Stomach (tissue), 9 donors: ENCODE measurements around the gene AGBL4. TPM values are rescaled to one million over a fixed set of nuclear protein-coding genes. Genes with fewer than 3 reads are reported as not detected.

ENCODE experiments used
- DNase-seq, 2 donors: peaks; one replicate each; pipeline versions ENCODE4 v3.0.0 to v3.0.0-alpha.2; 2013 to 2019
- H3K27ac ChIP-seq, 5 donors: fragments of 200-600 bp in 4 of 5; sonication (generic) in 4 of 5; one replicate each; pipeline ENCODE4 v1.5.1; 2013 to 2019; ENCODE audit warnings: mild to moderate bottlenecking in 1 of 5, moderate library complexity in 1 of 5
- H3K27me3 ChIP-seq, 3 donors: fragments of 200-600 bp; sonication (generic); one replicate each; pipeline ENCODE4 v1.5.1; 2017 to 2019; ENCODE audit warnings: mixed run types in 1 of 3
- H3K36me3 ChIP-seq, 4 donors: fragments of 200-600 bp; sonication (generic); 1 replicate in 3 of 4; 2 replicates in 1 of 4; pipeline ENCODE4 v1.5.1; 2016 to 2019
- H3K4me1 ChIP-seq, 4 donors: fragments of 200-600 bp; sonication (generic); one replicate each; pipeline ENCODE4 v1.5.1; 2016 to 2019
- H3K4me3 ChIP-seq, 4 donors: fragments of 200-600 bp; sonication (generic) in 3 of 4; one replicate each; pipeline ENCODE4 v1.5.1; 2016 to 2019; ENCODE audit warnings: mild to moderate bottlenecking in 1 of 4
- H3K9me3 ChIP-seq, 4 donors: fragments of 200-600 bp; sonication (generic); one replicate each; pipeline ENCODE4 v1.5.1; 2016 to 2019
- CTCF ChIP-seq, 7 experiments: fragments of 450-650 bp in 4 of 7; fragments of 200-600 bp in 3 of 7; sonication (generic) in 3 of 7; IDR thresholded peaks; one replicate each; pipeline ENCODE4 v1.5.1; 2016 to 2019; ENCODE audit warnings: antibody characterized with exemption in 7 of 7, control low read depth in 2 of 7, mild to moderate bottlenecking in 1 of 7
- EP300 ChIP-seq: sonication (generic); formaldehyde crosslinking; IDR thresholded peaks from one replicate; pipeline ENCODE4 v1.6.1; 2017; ENCODE audit warnings: antibody characterized with exemption
- POLR2A ChIP-seq, 4 donors: fragments of 450-650 bp; IDR thresholded peaks; one replicate each; pipeline ENCODE4 v1.6.1; 2016; ENCODE audit warnings: antibody characterized with exemption in 4 of 4, control low read depth in 2 of 4, mild to moderate bottlenecking in 1 of 4, moderate library complexity in 1 of 4
- POLR2AphosphoS5 ChIP-seq, 3 donors: sonication (generic); formaldehyde crosslinking; IDR thresholded peaks; one replicate each; pipeline ENCODE4 v1.6.1; 2016; ENCODE audit warnings: antibody characterized with exemption in 3 of 3
- WGBS, 5 donors: extraction: QIAGEN DNeasy Blood & Tissue Kit in 3 of 5; methylation state at CpG; one replicate each; pipeline versions ENCODE4 v1.1.5 to v1.1.7; 2013 to 2018; 5-methylcytosine and 5-hydroxymethylcytosine counted together
- intact Hi-C: fragments of 100-400 bp; cut with DNase I; formaldehyde crosslinking; loops from one replicate; pipeline ENCODE4 v1.15.1; 2023; ENCODE audit warnings: low total_unique reads
- polyA plus RNA-seq, 3 donors: library from polyadenylated mRNA; stranded (reverse); fragments of 200-250 nt; gene quantifications; one replicate each; pipeline ENCODE4 v1.2.3, GENCODE V29; 2013
- total RNA-seq, 5 donors: library from RNA; depleted of rRNA; stranded (reverse); fragments of >200 nt; gene quantifications; one replicate each; pipeline versions ENCODE4 v1.1.0 to v1.2.3, GENCODE V29; 2014 to 2016
- donor health status: healthy with polysubstance abuse.
- donor health status: Bipolar disorder and iron deficiency.
- donor health status: healthy.

Gene AGBL4
- total and polyA plus RNA-seq, 8 donors = 0.92 TPM; not detected in 7

- TF ChIP-seq POLR2A (IDR thresholded peaks at IDR 0.05) (no peak), EP300 (no peak), POLR2AphosphoS5 (IDR thresholded peaks at IDR 0.05) (no peak), CTCF (IDR thresholded peaks at IDR 0.05) (no peak)
- Histone ChIP-seq H3K27ac (no peak overlapping the region), H3K27me3 (no peaks in the 10 kb centered on the region), H3K9me3 (no peaks in the 10 kb centered on the region), H3K4me3 (no peak overlapping the region), H3K4me1 (no peaks in the 10 kb centered on the region), H3K36me3 (no peaks in the 10 kb centered on the region)
- DNase-seq = no peak
- 46 to 55% (median 52%) methylated on average over 3 of the region's 3 CpGs for WGBS, 5 donors
- intact Hi-C loops = no loop called here
Measured at GRCh38 chr1:48999321-48999720, 1024.4 kb downstream of the AGBL4 start.

- 92 to 99% (median 95%) methylated on average over 2 of the region's 2 CpGs for whole genome bisulfite sequencing, 5 donors
- Histone ChIP-seq H3K36me3 (no peaks in the 10 kb centered on the region), H3K27ac (no peak overlapping the region), H3K4me3 (no peak overlapping the region), H3K9me3 (peaks cover 0 to 13% (median 9%) of the 10 kb centered on the region in 4 donors), H3K4me1 (no peaks in the 10 kb centered on the region), H3K27me3 (no peaks in the 10 kb centered on the region)
- no peak for DNase-seq
- TF ChIP-seq POLR2A (IDR thresholded peaks at IDR 0.05) (no peak), POLR2AphosphoS5 (IDR thresholded peaks at IDR 0.05) (no peak), EP300 (no peak), CTCF (IDR thresholded peaks at IDR 0.05) (no peak)
- intact Hi-C loops = no loop called here
Measured at GRCh38 chr1:48996311-48996710, 1027.4 kb downstream of the AGBL4 start.

GRCh38 chr1:48988633-48989197 is 1035.0 kb downstream of the AGBL4 start:
- Histone ChIP-seq H3K4me3 (no peak overlapping the region), H3K27me3 (no peaks in the 10 kb centered on the region), H3K36me3 (no peaks in the 10 kb centered on the region), H3K9me3 (peaks cover 0 to 13% (median 10%) of the 10 kb centered on the region in 4 donors), H3K27ac (no peak overlapping the region), H3K4me1 (no peaks in the 10 kb centered on the region)
- TF ChIP-seq EP300 = no peak
- TF ChIP-seq POLR2A (IDR thresholded peaks at IDR 0.05) = no peak
- TF ChIP-seq POLR2AphosphoS5 (IDR thresholded peaks at IDR 0.05) = no peak
- no peak for TF ChIP-seq CTCF (IDR thresholded peaks at IDR 0.05)
- DNase-seq = no peak
- WGBS, 5 donors = 74 to 84% (median 80%) methylated on average over 9 of the region's 9 CpGs
- intact Hi-C loops = no loop called here

- TF ChIP-seq EP300 = no peak
- TF ChIP-seq CTCF (IDR thresholded peaks at IDR 0.05) = no peak
- no peak for TF ChIP-seq POLR2AphosphoS5 (IDR thresholded peaks at IDR 0.05)
- TF ChIP-seq POLR2A (IDR thresholded peaks at IDR 0.05) = no peak
- Histone ChIP-seq H3K27ac (no peak overlapping the region), H3K4me1 (peaks cover 0 to 5% (median 0%) of the 10 kb centered on the region in 4 donors), H3K4me3 (no peak overlapping the region), H3K9me3 (no peaks in the 10 kb centered on the region), H3K36me3 (no peaks in the 10 kb centered on the region), H3K27me3 (no peaks in the 10 kb centered on the region)
- WGBS, 5 donors = 83 to 100% (median 95%) methylated on average over 1 of the region's 1 CpG
- intact Hi-C loops = no loop called here
- DNase-seq = no peak
Measured at GRCh38 chr1:48979940-48980339, 1043.8 kb downstream of the AGBL4 start.
